ENCODE measurements around the gene MGAT3. TPM values are rescaled to one million over a fixed set of nuclear protein-coding genes. Genes with fewer than 3 reads are reported as not detected.

MGAT3 gene
- total RNA-seq, 2 experiments from 2014 or later: 16.3 to 44.3 TPM

DNA sequence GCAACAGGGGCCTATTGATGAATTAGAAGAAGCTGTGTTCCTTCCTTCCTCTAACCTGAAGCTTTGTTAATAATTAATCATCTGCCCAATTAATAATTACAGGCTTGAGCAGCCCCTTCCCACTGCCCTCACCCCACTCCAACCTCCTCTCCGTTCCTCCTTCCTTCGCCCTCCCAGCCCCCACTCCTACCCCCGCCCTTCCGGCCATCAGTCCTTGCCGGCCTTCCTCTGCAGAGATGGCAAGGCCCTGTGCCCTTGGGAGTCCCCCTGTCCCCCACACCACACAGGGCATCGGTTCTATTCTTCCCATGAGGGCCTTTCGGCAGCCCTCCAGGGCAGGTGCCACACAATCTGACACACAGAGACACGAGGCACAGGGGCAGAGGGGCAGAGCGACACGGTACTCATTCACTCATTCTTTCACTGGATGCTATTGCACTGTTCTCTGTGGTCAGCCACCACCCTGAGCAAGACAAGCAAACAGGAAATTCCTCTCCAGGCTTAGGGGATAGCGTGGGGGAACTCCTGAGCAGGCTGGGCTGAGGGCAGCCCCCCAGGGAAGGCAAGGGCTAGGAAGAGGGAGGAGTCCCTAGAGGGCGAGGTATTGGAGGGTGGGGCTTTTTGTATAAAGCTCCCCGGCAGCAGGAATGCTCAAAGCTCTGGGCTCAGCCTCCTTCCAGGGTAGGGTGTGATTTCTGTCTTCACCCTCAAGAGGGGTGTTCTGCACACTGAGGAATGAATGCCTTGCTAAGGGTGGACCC is 14.7 kb downstream of the MGAT3 start:
- peaks cover 30% of the 10 kb centered on the region; the same call in 1 of the 2 replicates for H3K36me3 ChIP-seq (ENCODE audit: insufficient read depth, low read length)
- no peaks in the 10 kb centered on the region for H3K9me2 ChIP-seq (ENCODE audit: insufficient read depth, low read length)
- H3K79me2 ChIP-seq (ENCODE audit: insufficient read depth, low read depth, low read length): peaks cover 36% of the 10 kb centered on the region; the same call in 1 of the 2 replicates
- no TSS peak for BruUV-seq (replicated peaks)
- TF ChIP-seq, protein P1, sequence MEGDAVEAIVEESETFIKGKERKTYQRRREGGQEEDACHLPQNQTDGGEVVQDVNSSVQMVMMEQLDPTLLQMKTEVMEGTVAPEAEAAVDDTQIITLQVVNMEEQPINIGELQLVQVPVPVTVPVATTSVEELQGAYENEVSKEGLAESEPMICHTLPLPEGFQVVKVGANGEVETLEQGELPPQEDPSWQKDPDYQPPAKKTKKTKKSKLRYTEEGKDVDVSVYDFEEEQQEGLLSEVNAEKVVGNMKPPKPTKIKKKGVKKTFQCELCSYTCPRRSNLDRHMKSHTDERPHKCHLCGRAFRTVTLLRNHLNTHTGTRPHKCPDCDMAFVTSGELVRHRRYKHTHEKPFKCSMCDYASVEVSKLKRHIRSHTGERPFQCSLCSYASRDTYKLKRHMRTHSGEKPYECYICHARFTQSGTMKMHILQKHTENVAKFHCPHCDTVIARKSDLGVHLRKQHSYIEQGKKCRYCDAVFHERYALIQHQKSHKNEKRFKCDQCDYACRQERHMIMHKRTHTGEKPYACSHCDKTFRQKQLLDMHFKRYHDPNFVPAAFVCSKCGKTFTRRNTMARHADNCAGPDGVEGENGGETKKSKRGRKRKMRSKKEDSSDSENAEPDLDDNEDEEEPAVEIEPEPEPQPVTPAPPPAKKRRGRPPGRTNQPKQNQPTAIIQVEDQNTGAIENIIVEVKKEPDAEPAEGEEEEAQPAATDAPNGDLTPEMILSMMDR (conservative IDR thresholded peaks at IDR 0.05; ENCODE audit: low read length): no peak
- no peak for TF ChIP-seq EZH2phosphoT487 (IDR thresholded peaks at IDR 0.05; ENCODE audit: borderline replicate concordance, low read depth, low read length)
- peak overlapping the region; percentile 66 for H3K27ac ChIP-seq (ENCODE audit: low read depth, low read length, poor library complexity, severe bottlenecking)
- no peak overlapping the region for H2AFZ ChIP-seq (ENCODE audit: low read length)
- DNase-seq (ENCODE audit: low spot score): no peak
- H3K9me3 ChIP-seq (ENCODE audit: low read length): no peaks in the 10 kb centered on the region
- peaks cover 6% of the 10 kb centered on the region; the same call in 1 of the 2 replicates for H4K20me1 ChIP-seq (ENCODE audit: insufficient read depth, low read length)
- intact Hi-C loops (cut with micrococcal nuclease; ENCODE audit: unreplicated experiment): loop anchor here (5.0 kb wide), 1 partner anchor 74 kb away; the partner anchor contains the start of gene TAB1
- H3K4me1 ChIP-seq (ENCODE audit: insufficient read depth, low read length, poor library complexity, severe bottlenecking): peaks cover 82% of the 10 kb centered on the region
- ChIA-PET CTCF (ENCODE audit: unreplicated experiment) (no interaction called here), POLR2A (interaction anchor here (0.6 to 1.7 kb wide), 3 partner anchors 24 to 108 kb away, joined by 3 to 5 read pairs (median 3); no protein-coding TSS in a partner anchor)
- H3K4me3 ChIP-seq (ENCODE audit: low read depth, low read length, poor library complexity, severe bottlenecking): peak overlapping the region; percentile 25
- H3K4me2 ChIP-seq (ENCODE audit: low read length): peak overlapping the region; percentile 76

DNA sequence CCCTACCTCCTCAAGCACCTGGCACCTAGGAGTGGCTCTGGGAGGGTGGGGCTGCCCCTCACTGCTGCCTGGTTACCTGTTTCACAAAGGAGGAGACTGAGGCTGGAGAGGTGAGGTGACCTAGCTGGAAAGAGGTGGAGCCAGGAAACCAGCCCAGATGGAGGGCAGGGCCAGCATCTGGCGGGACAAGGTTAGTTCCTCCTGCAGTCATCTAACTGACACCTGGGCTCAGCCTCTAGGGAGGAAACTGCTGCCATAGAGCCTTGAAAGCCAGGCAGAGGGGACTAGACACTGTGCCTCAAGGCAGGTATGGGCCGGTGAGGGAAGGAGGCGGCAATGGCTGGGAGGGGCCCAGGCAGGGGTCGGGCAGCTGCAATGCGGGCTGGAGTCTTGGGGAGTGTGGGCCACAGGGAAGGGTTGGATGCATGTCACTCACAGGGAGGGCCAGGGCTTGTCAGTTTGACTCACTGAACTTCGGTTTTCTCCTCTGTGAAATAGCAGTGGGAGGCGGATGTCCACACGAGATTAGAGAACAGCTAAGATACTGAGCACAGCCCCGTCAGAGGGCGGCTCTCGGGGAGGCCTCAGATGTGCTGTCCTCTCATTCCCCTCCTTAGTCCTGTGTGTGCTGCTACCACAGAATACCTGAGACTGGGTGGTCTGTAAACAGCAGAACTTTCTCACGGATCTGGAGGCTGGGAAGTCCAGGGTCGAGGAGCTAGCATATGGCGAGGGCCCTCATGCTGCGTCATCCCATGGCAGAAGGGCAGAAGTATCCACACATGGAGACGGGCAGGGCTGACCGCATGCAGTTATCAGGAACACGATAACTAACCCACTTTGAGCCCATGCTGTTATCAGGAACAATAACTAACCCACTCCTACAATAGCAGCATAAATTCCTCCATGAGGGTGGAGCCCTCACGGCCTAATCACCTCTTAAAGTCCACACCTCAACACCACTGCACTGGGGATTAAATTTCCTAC is 16.1 kb downstream of the MGAT3 start:
- DNase-seq (ENCODE audit: low spot score): peak; percentile 84
- H3K9me3 ChIP-seq (ENCODE audit: low read length): no peaks in the 10 kb centered on the region
- H4K20me1 ChIP-seq (ENCODE audit: insufficient read depth, low read length): peaks cover 6% of the 10 kb centered on the region; the same call in 1 of the 2 replicates
- no peaks in the 10 kb centered on the region for H3K9me2 ChIP-seq (ENCODE audit: insufficient read depth, low read length)
- H2AFZ ChIP-seq (ENCODE audit: low read length): no peak overlapping the region
- peaks cover 33% of the 10 kb centered on the region for H3K36me3 ChIP-seq (ENCODE audit: insufficient read depth, low read length)
- ChIA-PET POLR2A (interaction anchor here (0.5 to 1.0 kb wide), 2 partner anchors 25 to 152 kb away, joined by 3 to 4 read pairs; no protein-coding TSS in a partner anchor), CTCF (ENCODE audit: unreplicated experiment) (interaction anchor here (0.6 kb wide), 1 partner anchor 47 kb away, joined by 35 read pairs; no protein-coding TSS in a partner anchor)
- peak overlapping the region; percentile 66 for H3K27ac ChIP-seq (ENCODE audit: low read depth, low read length, poor library complexity, severe bottlenecking)
- TF ChIP-seq, protein P1 (conservative IDR thresholded peaks at IDR 0.05; ENCODE audit: low read length): no peak
- no peak for TF ChIP-seq EZH2phosphoT487 (IDR thresholded peaks at IDR 0.05; ENCODE audit: borderline replicate concordance, low read depth, low read length)
- H3K4me3 ChIP-seq (ENCODE audit: low read depth, low read length, poor library complexity, severe bottlenecking): peak overlapping the region; percentile 25
- peak overlapping the region; percentile 76 for H3K4me2 ChIP-seq (ENCODE audit: low read length)
- H3K4me1 ChIP-seq (ENCODE audit: insufficient read depth, low read length, poor library complexity, severe bottlenecking): peaks cover 69% of the 10 kb centered on the region
- peaks cover 23% of the 10 kb centered on the region; the same call in 1 of the 2 replicates for H3K79me2 ChIP-seq (ENCODE audit: insufficient read depth, low read depth, low read length)
- no TSS peak for BruUV-seq (replicated peaks)
- intact Hi-C loops (cut with micrococcal nuclease; ENCODE audit: unreplicated experiment): loop anchor here (5.0 kb wide), 1 partner anchor 76 kb away; the partner anchor contains the start of gene TAB1

Measured in OCI-LY7 (cell line).